CD4-positive, alpha-beta T cell treated with Interleukin-17A for 1 hour (primary cell): ENCODE measurements around the gene ZNF677.
"Not testable (repeated sequence)": the region's sequence is repeated elsewhere in the genome, so short reads cannot be mapped to it uniquely, and the experiment has no call there.

Experiments used
- DNase-seq: peaks from one replicate; pipeline ENCODE4 v3.0.0-alpha.2; 2020

Gene ZNF677

GRCh38 chr19:53192771-53193534 lies 61.7 kb downstream of the ZNF677 start, which contains the start of gene ZNF665:
Gene ZNF665 (minus strand): TSS chr19:53193358. CDS start chr19:53182898, 10,460 bp downstream.
- peak; percentile 87 for DNase-seq

DNA sequence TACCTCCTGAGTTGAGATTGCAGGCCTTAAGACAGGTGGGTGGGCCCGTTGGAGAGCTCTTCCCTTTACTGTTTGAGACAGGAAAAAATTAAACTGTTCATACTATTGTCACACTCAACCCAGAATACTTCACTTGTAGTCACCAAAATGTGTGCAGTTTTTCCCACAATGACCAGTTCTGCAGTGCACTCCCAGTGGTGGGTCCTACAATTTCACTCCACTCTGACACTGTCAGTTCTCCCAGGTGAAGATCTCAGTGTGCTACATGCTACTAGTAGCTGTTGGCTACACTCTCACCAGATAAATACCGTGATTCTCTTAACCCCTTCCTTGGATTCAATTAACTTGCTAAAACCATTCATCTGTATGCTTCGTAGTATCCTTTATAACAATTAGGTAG lies 64.4 kb downstream of the ZNF677 start:
- DNase-seq: no peak

DNA sequence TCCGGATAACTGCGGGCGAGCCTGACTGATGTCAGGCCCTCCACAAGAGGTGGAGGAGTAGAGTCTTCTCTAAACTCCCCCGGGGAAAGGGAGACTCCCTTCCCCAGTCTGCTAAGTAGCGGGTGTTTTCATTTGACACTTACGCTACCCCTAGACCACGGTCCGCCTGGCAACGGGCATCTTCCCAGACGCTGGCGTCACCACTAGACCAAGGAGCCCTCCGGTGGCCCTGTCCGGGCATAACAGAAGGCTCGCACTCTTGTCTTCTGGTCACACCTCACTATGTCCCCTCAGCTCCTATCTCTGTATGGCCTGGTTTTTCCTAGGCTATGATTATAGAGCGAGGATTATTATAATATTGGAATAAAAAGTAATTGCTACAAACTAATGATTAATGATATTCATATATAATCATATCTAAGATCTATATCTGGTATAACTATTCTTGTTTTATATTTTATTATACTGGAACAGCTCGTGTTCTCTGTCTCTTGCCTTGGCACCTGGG lies 64.9 kb downstream of the ZNF677 start:
- not testable (repeated sequence) for DNase-seq
